GM12892 (cell line): ENCODE measurements around the gene NACAD.

Experiments used
- POLR2A ChIP-seq: IDR thresholded peaks from 2 replicates; pipeline ENCODE4 v1.6.1; 2011; ENCODE audit warnings: low read depth, low read length, control low read depth
- POLR2AphosphoS5 ChIP-seq: IDR thresholded peaks from 2 replicates; pipeline ENCODE4 v1.6.1; 2011; ENCODE audit warnings: low read depth, low read length, control low read depth

GRCh38 chr7:45053401-45053800 is 35.4 kb downstream of the NACAD start:
- TF ChIP-seq POLR2A = no peak
- TF ChIP-seq POLR2AphosphoS5 = no peak
